ENCODE results near the gene DAPK1. TPM values are rescaled to one million over a fixed set of nuclear protein-coding genes. Genes with fewer than 3 reads are reported as not detected.

DAPK1 gene
- total and polyA plus RNA-seq, 2 donors (not counting 1 experiment from before 2014, with no cell fraction given): 1.7 to 2.8 TPM

DNA sequence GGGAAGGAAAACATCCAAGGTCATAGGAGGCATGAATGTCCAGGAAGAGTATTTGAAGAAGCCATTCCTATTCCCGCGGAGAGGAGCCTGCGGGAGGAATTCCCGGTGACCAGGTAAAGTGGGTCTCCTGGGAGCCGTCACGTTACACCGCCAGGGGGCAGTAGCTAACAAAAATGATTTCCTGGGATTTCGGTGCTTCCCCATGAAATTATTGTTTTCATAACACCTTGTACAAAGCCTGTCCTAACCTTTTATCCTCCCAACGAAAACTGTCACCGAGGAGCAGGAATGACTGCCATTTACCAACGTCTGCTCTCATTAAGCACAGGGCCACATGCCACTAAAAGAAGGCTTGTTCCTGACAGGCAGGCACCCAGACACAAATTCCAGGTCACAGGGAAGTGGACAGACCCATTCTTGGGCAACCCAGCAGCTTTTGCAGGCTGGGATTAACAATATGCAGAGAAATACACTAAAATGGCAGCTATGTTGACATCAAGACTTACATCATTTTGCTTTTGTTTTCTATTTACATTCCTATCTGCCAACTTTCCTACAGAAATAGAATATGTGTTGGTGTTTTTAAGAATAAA, 187.1 kb downstream of the DAPK1 start:
- H3K36me3 ChIP-seq (replicated peaks in 1 of 2; ENCODE audit: control extremely low read depth in 1 of 2, control insufficient read depth in 1 of 2, extremely low read depth in 1 of 2, insufficient read depth in 2 of 2, low read length in 1 of 2): no peaks in the 10 kb centered on the region
- H3K27ac Mint-ChIP-seq: no peak overlapping the region
- no peak for ATAC-seq (ENCODE audit: low read depth)
- H3K9me3 ChIP-seq (ENCODE audit: control extremely low read depth in 1 of 3, control insufficient read depth in 2 of 3, insufficient read depth in 1 of 3, low read length in 2 of 3): peaks cover 0 to 4% (median 0%) of the 10 kb centered on the region in 3 donors
- intact Hi-C loops (cut with micrococcal nuclease): no loop called here
- no peak overlapping the region for H3K4me2 ChIP-seq (replicated peaks; ENCODE audit: low read depth, low read length, poor library complexity, severe bottlenecking)
- H3K4me3 Mint-ChIP-seq: no peak overlapping the region
- POLR2A ChIA-PET: no interaction called here
- no peak overlapping the region for H2AFZ ChIP-seq (ENCODE audit: insufficient read depth, low read depth, low read length, poor library complexity, severe bottlenecking)
- no peak overlapping the region for H3K9ac ChIP-seq (ENCODE audit: low read length)
- TF ChIP-seq EZH2 (IDR thresholded peaks at IDR 0.05; ENCODE audit: borderline replicate concordance, insufficient read depth, low read depth, low read length, poor library complexity, severe bottlenecking): no peak
- TF ChIP-seq, protein P1, sequence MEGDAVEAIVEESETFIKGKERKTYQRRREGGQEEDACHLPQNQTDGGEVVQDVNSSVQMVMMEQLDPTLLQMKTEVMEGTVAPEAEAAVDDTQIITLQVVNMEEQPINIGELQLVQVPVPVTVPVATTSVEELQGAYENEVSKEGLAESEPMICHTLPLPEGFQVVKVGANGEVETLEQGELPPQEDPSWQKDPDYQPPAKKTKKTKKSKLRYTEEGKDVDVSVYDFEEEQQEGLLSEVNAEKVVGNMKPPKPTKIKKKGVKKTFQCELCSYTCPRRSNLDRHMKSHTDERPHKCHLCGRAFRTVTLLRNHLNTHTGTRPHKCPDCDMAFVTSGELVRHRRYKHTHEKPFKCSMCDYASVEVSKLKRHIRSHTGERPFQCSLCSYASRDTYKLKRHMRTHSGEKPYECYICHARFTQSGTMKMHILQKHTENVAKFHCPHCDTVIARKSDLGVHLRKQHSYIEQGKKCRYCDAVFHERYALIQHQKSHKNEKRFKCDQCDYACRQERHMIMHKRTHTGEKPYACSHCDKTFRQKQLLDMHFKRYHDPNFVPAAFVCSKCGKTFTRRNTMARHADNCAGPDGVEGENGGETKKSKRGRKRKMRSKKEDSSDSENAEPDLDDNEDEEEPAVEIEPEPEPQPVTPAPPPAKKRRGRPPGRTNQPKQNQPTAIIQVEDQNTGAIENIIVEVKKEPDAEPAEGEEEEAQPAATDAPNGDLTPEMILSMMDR (IDR thresholded peaks at IDR 0.05): no peak
- DNase-seq: no peak
- peaks cover 0 to 2% of the 10 kb centered on the region in 2 donors for H3K4me1 ChIP-seq (ENCODE audit: control insufficient read depth in 2 of 2, insufficient read depth in 2 of 2, low read length in 2 of 2)
- 96% methylated on average over 10 of the region's 11 CpGs for WGBS (ENCODE audit: insufficient coverage)
- H3K9me3 Mint-ChIP-seq (ENCODE audit: insufficient read depth): no peaks in the 10 kb centered on the region
- no peak overlapping the region for H3K27ac ChIP-seq (ENCODE audit: low read length in 2 of 2)
- peaks cover 2% of the 10 kb centered on the region for H3K4me1 Mint-ChIP-seq
- H3K27me3 Mint-ChIP-seq: no peaks in the 10 kb centered on the region
- no peaks in the 10 kb centered on the region for H3K27me3 ChIP-seq (replicated peaks in 1 of 4; ENCODE audit: control extremely low read depth in 1 of 4, control insufficient read depth in 3 of 4, insufficient read depth in 4 of 4, low read length in 3 of 4)
- CTCF ChIA-PET: no interaction called here
- no peak overlapping the region for H3K4me3 ChIP-seq (ENCODE audit: control extremely low read depth in 1 of 5, extremely low read depth in 1 of 5, insufficient read depth in 1 of 5, low read depth in 2 of 5, low read length in 4 of 5)
- no peaks in the 10 kb centered on the region for H3K79me2 ChIP-seq (ENCODE audit: control insufficient read depth, insufficient read depth, low read length)
- no peaks in the 10 kb centered on the region for H4K20me1 ChIP-seq (ENCODE audit: control insufficient read depth, insufficient read depth, low read length, poor library complexity, severe bottlenecking)

DNA sequence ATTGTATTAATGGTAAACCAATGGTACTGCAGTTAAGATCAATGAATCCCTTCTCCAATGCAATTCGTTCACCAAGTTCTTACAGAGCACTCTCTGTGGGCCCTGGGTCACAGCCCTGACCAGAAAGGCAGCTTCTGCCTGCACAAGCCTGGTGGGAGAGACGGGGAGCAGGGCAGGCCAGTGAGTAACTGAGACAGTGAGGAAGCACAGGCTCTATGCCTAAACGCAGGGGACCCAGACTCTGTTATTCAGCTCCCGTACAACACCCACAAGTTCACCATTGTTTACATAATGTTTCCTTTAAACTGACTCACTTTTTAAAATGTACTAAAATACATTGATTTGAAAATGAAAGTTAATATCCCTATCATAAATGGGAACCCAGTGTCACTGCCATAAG, 187.8 kb downstream of the DAPK1 start:
- ChIA-PET CTCF (no interaction called here), POLR2A (no interaction called here)
- no peak for ATAC-seq (ENCODE audit: low read depth)

More for the DNA sequence above, 187.8 kb downstream of the DAPK1 start:
- TF ChIP-seq, protein P1 (IDR thresholded peaks at IDR 0.05): no peak
- no peak for TF ChIP-seq EZH2 (IDR thresholded peaks at IDR 0.05; ENCODE audit: borderline replicate concordance, insufficient read depth, low read depth, low read length, poor library complexity, severe bottlenecking)
- 90% methylated on average over 2 of the region's 4 CpGs for whole genome bisulfite sequencing (ENCODE audit: insufficient coverage)
- Histone ChIP-seq H4K20me1 (ENCODE audit: control insufficient read depth, insufficient read depth, low read length, poor library complexity, severe bottlenecking) (no peaks in the 10 kb centered on the region), H3K79me2 (ENCODE audit: control insufficient read depth, insufficient read depth, low read length) (no peaks in the 10 kb centered on the region), H3K4me1 (ENCODE audit: control insufficient read depth in 2 of 2, insufficient read depth in 2 of 2, low read length in 2 of 2) (peaks cover 0 to 2% of the 10 kb centered on the region in 2 donors), H3K9me3 (ENCODE audit: control extremely low read depth in 1 of 3, control insufficient read depth in 2 of 3, insufficient read depth in 1 of 3, low read length in 2 of 3) (peaks cover 0 to 4% (median 0%) of the 10 kb centered on the region in 3 donors), H2AFZ (ENCODE audit: insufficient read depth, low read depth, low read length, poor library complexity, severe bottlenecking) (no peak overlapping the region), H3K9ac (ENCODE audit: low read length) (no peak overlapping the region), H3K4me3 (ENCODE audit: control extremely low read depth in 1 of 5, extremely low read depth in 1 of 5, insufficient read depth in 1 of 5, low read depth in 2 of 5, low read length in 4 of 5) (no peak overlapping the region), H3K36me3 (replicated peaks in 1 of 2; ENCODE audit: control extremely low read depth in 1 of 2, control insufficient read depth in 1 of 2, extremely low read depth in 1 of 2, insufficient read depth in 2 of 2, low read length in 1 of 2) (no peaks in the 10 kb centered on the region), H3K27me3 (replicated peaks in 1 of 4; ENCODE audit: control extremely low read depth in 1 of 4, control insufficient read depth in 3 of 4, insufficient read depth in 4 of 4, low read length in 3 of 4) (no peaks in the 10 kb centered on the region), H3K4me2 (replicated peaks; ENCODE audit: low read depth, low read length, poor library complexity, severe bottlenecking) (no peak overlapping the region), H3K27ac (ENCODE audit: low read length in 2 of 2) (no peak overlapping the region)
- no peak for DNase-seq
- H3K4me3 Mint-ChIP-seq: no peak overlapping the region
- peaks cover 2% of the 10 kb centered on the region for H3K4me1 Mint-ChIP-seq
- intact Hi-C loops (cut with micrococcal nuclease): no loop called here
- no peaks in the 10 kb centered on the region for H3K27me3 Mint-ChIP-seq
- no peak overlapping the region for H3K27ac Mint-ChIP-seq
- H3K9me3 Mint-ChIP-seq (ENCODE audit: insufficient read depth): no peaks in the 10 kb centered on the region
